Measurements from ENCODE around the gene FBXW8.

Gene FBXW8

GRCh38 chr12:117038919-117039318, 128.2 kb downstream of the FBXW8 start:
- Histone ChIP-seq H3K14ac (ENCODE audit: low read length) (no peak overlapping the region), H2BK15ac (ENCODE audit: low read length) (peak overlapping the region; percentile 79), H3K9me3 (replicated peaks in 1 of 2; ENCODE audit: control insufficient read depth in 2 of 2, insufficient read depth in 1 of 2, low read depth in 1 of 2, low read length in 2 of 2) (peaks cover 0 to 1% of the 10 kb centered on the region in 2 donors), H3K9ac (ENCODE audit: low read depth, low read length, poor library complexity) (no peak overlapping the region), H3K4me1 (ENCODE audit: control insufficient read depth in 2 of 2, insufficient read depth in 1 of 2, low read depth in 1 of 2, low read length in 2 of 2) (peaks cover 3 to 8% of the 10 kb centered on the region in 2 donors), H3K23ac (ENCODE audit: low read depth, low read length, poor library complexity) (no peak overlapping the region), H3K4me2 (ENCODE audit: insufficient read depth, low read length, poor library complexity, severe bottlenecking) (no peak overlapping the region), H3K18ac (ENCODE audit: low read length) (peak overlapping the region; percentile 54), H2AFZ (ENCODE audit: low read length) (no peak overlapping the region), H4K8ac (ENCODE audit: low read depth, low read length) (no peak overlapping the region), H3K27ac (replicated peaks; ENCODE audit: low read length) (no peak overlapping the region), H2AK5ac (ENCODE audit: low read depth, low read length) (no peak overlapping the region), H3K79me1 (ENCODE audit: low read depth, low read length) (no peaks in the 10 kb centered on the region), H2BK12ac (ENCODE audit: low read length) (no peak overlapping the region), H2BK120ac (ENCODE audit: low read depth, low read length) (no peak overlapping the region), H3K27me3 (ENCODE audit: control insufficient read depth in 3 of 3, insufficient read depth in 3 of 3, low read depth in 1 of 3, low read length in 3 of 3) (no peaks in the 10 kb centered on the region), H3K4ac (ENCODE audit: low read length) (no peak overlapping the region), H3K4me3 (ENCODE audit: low read length in 2 of 2) (no peak overlapping the region), H3K36me3 (replicated peaks in 1 of 2; ENCODE audit: control insufficient read depth in 2 of 2, insufficient read depth in 2 of 2, low read length in 2 of 2) (peaks cover 0 to 2% of the 10 kb centered on the region in 2 donors), H4K91ac (ENCODE audit: low read depth, low read length, poor library complexity) (no peak overlapping the region), H2BK5ac (ENCODE audit: low read length) (no peak overlapping the region)
- no peak for DNase-seq (ENCODE audit: low spot score)
- no CpG with 5 or more reads among the region's 24 CpGs for WGBS, 2 donors (ENCODE audit: extremely low coverage in 2 of 2, insufficient read length in 2 of 2, insufficient replicate concordance in 1 of 2)

GRCh38 chr12:117039891-117040309, 129.2 kb downstream of the FBXW8 start:
- H4K91ac ChIP-seq (ENCODE audit: low read depth, low read length, poor library complexity): no peak overlapping the region
- peak overlapping the region; percentile 59 for H2AFZ ChIP-seq (ENCODE audit: low read length)
- H3K23ac ChIP-seq (ENCODE audit: low read depth, low read length, poor library complexity): peak overlapping the region; percentile 89
- peaks cover 0 to 8% of the 10 kb centered on the region in 2 donors for H3K4me1 ChIP-seq (ENCODE audit: control insufficient read depth in 2 of 2, insufficient read depth in 1 of 2, low read depth in 1 of 2, low read length in 2 of 2)
- H3K4ac ChIP-seq (ENCODE audit: low read length): no peak overlapping the region
- no peak overlapping the region for H2BK120ac ChIP-seq (ENCODE audit: low read depth, low read length)
- no CpG with 5 or more reads among the region's 19 CpGs for WGBS, 2 donors (ENCODE audit: extremely low coverage in 2 of 2, insufficient read length in 2 of 2, insufficient replicate concordance in 1 of 2)
- no peak overlapping the region for H3K14ac ChIP-seq (ENCODE audit: low read length)
- peak overlapping the region; percentile 86 for H2AK5ac ChIP-seq (ENCODE audit: low read depth, low read length)
- no peaks in the 10 kb centered on the region for H3K79me1 ChIP-seq (ENCODE audit: low read depth, low read length)
- H3K9ac ChIP-seq (ENCODE audit: low read depth, low read length, poor library complexity): no peak overlapping the region
- H3K27ac ChIP-seq (replicated peaks; ENCODE audit: low read length): no peak overlapping the region
- H3K18ac ChIP-seq (ENCODE audit: low read length): peak overlapping the region; percentile 85
- H3K36me3 ChIP-seq (replicated peaks in 1 of 2; ENCODE audit: control insufficient read depth in 2 of 2, insufficient read depth in 2 of 2, low read length in 2 of 2): peaks cover 0 to 2% of the 10 kb centered on the region in 2 donors
- no peak overlapping the region for H2BK15ac ChIP-seq (ENCODE audit: low read length)
- H2BK12ac ChIP-seq (ENCODE audit: low read length): no peak overlapping the region
- H3K9me3 ChIP-seq (replicated peaks in 1 of 2; ENCODE audit: control insufficient read depth in 2 of 2, insufficient read depth in 1 of 2, low read depth in 1 of 2, low read length in 2 of 2): peaks cover 0 to 1% of the 10 kb centered on the region in 2 donors
- H4K8ac ChIP-seq (ENCODE audit: low read depth, low read length): no peak overlapping the region
- H3K4me2 ChIP-seq (ENCODE audit: insufficient read depth, low read length, poor library complexity, severe bottlenecking): no peak overlapping the region
- no peak for DNase-seq (ENCODE audit: low spot score)
- no peak overlapping the region for H3K4me3 ChIP-seq (ENCODE audit: low read length in 2 of 2)
- H3K27me3 ChIP-seq (ENCODE audit: control insufficient read depth in 3 of 3, insufficient read depth in 3 of 3, low read depth in 1 of 3, low read length in 3 of 3): no peaks in the 10 kb centered on the region
- H2BK5ac ChIP-seq (ENCODE audit: low read length): no peak overlapping the region

GRCh38 chr12:117040496-117040895, 129.7 kb downstream of the FBXW8 start:
- Histone ChIP-seq H3K27me3 (ENCODE audit: control insufficient read depth in 3 of 3, insufficient read depth in 3 of 3, low read depth in 1 of 3, low read length in 3 of 3) (no peaks in the 10 kb centered on the region), H3K79me1 (ENCODE audit: low read depth, low read length) (no peaks in the 10 kb centered on the region), H2BK5ac (ENCODE audit: low read length) (peak overlapping the region; percentile 5), H2BK15ac (ENCODE audit: low read length) (peak overlapping the region; percentile 54), H3K9me3 (replicated peaks in 1 of 2; ENCODE audit: control insufficient read depth in 2 of 2, insufficient read depth in 1 of 2, low read depth in 1 of 2, low read length in 2 of 2) (peaks cover 0 to 1% of the 10 kb centered on the region in 2 donors), H3K9ac (ENCODE audit: low read depth, low read length, poor library complexity) (no peak overlapping the region), H4K8ac (ENCODE audit: low read depth, low read length) (no peak overlapping the region), H3K4me1 (ENCODE audit: control insufficient read depth in 2 of 2, insufficient read depth in 1 of 2, low read depth in 1 of 2, low read length in 2 of 2) (peaks cover 4 to 12% of the 10 kb centered on the region in 2 donors), H2AFZ (ENCODE audit: low read length) (peak overlapping the region; percentile 59), H3K23ac (ENCODE audit: low read depth, low read length, poor library complexity) (no peak overlapping the region), H4K91ac (ENCODE audit: low read depth, low read length, poor library complexity) (no peak overlapping the region), H3K4me3 (ENCODE audit: low read length in 2 of 2) (no peak overlapping the region), H2BK120ac (ENCODE audit: low read depth, low read length) (no peak overlapping the region), H2AK5ac (ENCODE audit: low read depth, low read length) (peak overlapping the region; percentile 40), H3K4me2 (ENCODE audit: insufficient read depth, low read length, poor library complexity, severe bottlenecking) (no peak overlapping the region), H3K36me3 (replicated peaks in 1 of 2; ENCODE audit: control insufficient read depth in 2 of 2, insufficient read depth in 2 of 2, low read length in 2 of 2) (peaks cover 0 to 2% of the 10 kb centered on the region in 2 donors), H3K18ac (ENCODE audit: low read length) (peak overlapping the region; percentile 85), H3K14ac (ENCODE audit: low read length) (peak overlapping the region; percentile 17), H3K4ac (ENCODE audit: low read length) (no peak overlapping the region), H2BK12ac (ENCODE audit: low read length) (no peak overlapping the region), H3K27ac (replicated peaks; ENCODE audit: low read length) (no peak overlapping the region)
- WGBS, 2 donors (ENCODE audit: extremely low coverage in 2 of 2, insufficient read length in 2 of 2, insufficient replicate concordance in 1 of 2): no CpG with 5 or more reads among the region's 13 CpGs
- no peak for DNase-seq (ENCODE audit: low spot score)

GRCh38 chr12:117041798-117042170, 131.0 kb downstream of the FBXW8 start:
- H3K9me3 ChIP-seq (replicated peaks in 1 of 2; ENCODE audit: control insufficient read depth in 2 of 2, insufficient read depth in 1 of 2, low read depth in 1 of 2, low read length in 2 of 2): peaks cover 0 to 1% of the 10 kb centered on the region in 2 donors
- H3K79me1 ChIP-seq (ENCODE audit: low read depth, low read length): no peaks in the 10 kb centered on the region
- H3K27me3 ChIP-seq (ENCODE audit: control insufficient read depth in 3 of 3, insufficient read depth in 3 of 3, low read depth in 1 of 3, low read length in 3 of 3): no peaks in the 10 kb centered on the region
- H3K4me3 ChIP-seq (ENCODE audit: low read length in 2 of 2): no peak overlapping the region
- H2BK12ac ChIP-seq (ENCODE audit: low read length): no peak overlapping the region
- no peak overlapping the region for H2AFZ ChIP-seq (ENCODE audit: low read length)
- H4K91ac ChIP-seq (ENCODE audit: low read depth, low read length, poor library complexity): no peak overlapping the region
- no peak overlapping the region for H4K8ac ChIP-seq (ENCODE audit: low read depth, low read length)
- H3K14ac ChIP-seq (ENCODE audit: low read length): peak overlapping the region; percentile 75
- no peak overlapping the region for H3K18ac ChIP-seq (ENCODE audit: low read length)
- no peak overlapping the region for H3K27ac ChIP-seq (replicated peaks; ENCODE audit: low read length)
- no peak overlapping the region for H3K4ac ChIP-seq (ENCODE audit: low read length)
- peaks cover 13 to 18% of the 10 kb centered on the region in 2 donors for H3K4me1 ChIP-seq (ENCODE audit: control insufficient read depth in 2 of 2, insufficient read depth in 1 of 2, low read depth in 1 of 2, low read length in 2 of 2)
- H3K36me3 ChIP-seq (replicated peaks in 1 of 2; ENCODE audit: control insufficient read depth in 2 of 2, insufficient read depth in 2 of 2, low read length in 2 of 2): peaks cover 0 to 2% of the 10 kb centered on the region in 2 donors
- peak overlapping the region; percentile 61 for H3K9ac ChIP-seq (ENCODE audit: low read depth, low read length, poor library complexity)
- no peak overlapping the region for H2BK5ac ChIP-seq (ENCODE audit: low read length)
- H2AK5ac ChIP-seq (ENCODE audit: low read depth, low read length): peak overlapping the region; percentile 32
- DNase-seq (ENCODE audit: low spot score): no peak
- no CpG with 5 or more reads among the region's 11 CpGs for WGBS, 2 donors (ENCODE audit: extremely low coverage in 2 of 2, insufficient read length in 2 of 2, insufficient replicate concordance in 1 of 2)
- H2BK120ac ChIP-seq (ENCODE audit: low read depth, low read length): no peak overlapping the region
- H3K4me2 ChIP-seq (ENCODE audit: insufficient read depth, low read length, poor library complexity, severe bottlenecking): no peak overlapping the region
- no peak overlapping the region for H2BK15ac ChIP-seq (ENCODE audit: low read length)
- H3K23ac ChIP-seq (ENCODE audit: low read depth, low read length, poor library complexity): peak overlapping the region; percentile 75

All from neuronal stem cell (in vitro differentiated cells).